HCEC 1CT (cell line): ENCODE measurements around the gene MYH9.
A peak's percentile ranks its signal among the peaks of the same experiment; 100 is the strongest.

Source experiments
- DNase-seq: peaks from one replicate; pipeline ENCODE4 v3.0.0-alpha.2; 2017

MYH9 gene

GRCh38 chr22:36344106-36344827, 43.5 kb downstream of the MYH9 start:
- no peak for DNase-seq

DNA sequence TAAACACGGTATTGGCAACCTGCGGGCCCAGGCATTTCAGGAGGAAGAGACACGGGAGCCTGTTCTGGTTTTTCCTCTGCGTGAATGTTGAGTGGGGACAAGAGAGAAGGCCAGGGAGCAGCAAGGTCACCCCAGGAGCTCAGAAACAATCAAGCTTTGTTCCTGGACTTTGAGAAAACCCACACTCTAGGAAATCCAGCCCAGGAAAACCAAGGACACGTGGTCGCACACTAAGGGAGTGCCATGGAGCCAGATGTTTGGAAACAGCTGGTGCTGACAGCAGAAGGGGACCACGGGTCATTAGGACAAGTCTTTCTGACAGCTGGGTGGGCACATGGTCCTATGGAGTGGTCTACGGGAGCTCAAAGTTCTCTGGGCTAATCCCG, 44.1 kb downstream of the MYH9 start:
- DNase-seq: no peak

GRCh38 chr22:36343070-36343719, 44.6 kb downstream of the MYH9 start:
- DNase-seq: no peak

DNA sequence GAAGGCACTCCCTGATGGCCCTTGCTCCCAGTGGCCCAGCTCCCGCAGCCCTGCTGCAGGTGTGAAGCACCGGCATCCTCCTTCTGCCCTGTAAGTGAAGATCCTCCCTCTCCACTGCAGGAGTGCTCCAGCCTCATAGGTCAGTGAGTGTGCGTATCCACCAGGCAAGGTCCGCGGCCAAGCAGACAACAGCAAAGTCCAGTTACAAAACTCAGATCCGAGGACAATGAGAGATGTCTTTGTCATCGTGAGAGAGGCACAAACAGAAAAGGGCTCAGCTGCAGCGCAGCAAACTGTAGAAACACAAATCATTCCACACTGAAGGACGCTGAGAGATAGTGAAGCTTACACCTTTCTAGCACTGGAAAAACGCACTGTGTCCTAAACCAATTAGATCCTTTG, 46.1 kb downstream of the MYH9 start:
- no peak for DNase-seq

DNA sequence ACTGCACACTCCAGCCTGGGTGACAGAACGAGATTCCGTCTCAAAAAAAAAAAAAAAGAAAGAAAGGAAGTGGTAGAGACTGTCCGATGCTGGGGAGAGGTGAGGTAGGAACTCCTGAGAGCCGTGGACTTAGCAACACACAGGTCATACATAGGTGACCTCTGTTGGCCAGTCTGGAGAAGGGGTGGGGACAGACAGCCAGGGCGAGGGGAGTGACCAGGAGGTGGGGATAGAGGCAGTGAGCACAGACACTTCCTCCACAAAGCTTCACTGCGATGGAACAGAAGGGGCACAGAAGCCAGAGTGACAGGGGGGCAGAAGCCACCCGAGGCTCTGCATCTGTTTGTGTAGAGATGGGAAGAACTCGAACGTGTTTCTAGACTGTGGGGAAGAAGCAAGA, 47.1 kb downstream of the MYH9 start:
- no peak for DNase-seq

- no peak for DNase-seq
Observed at GRCh38 chr22:36339171-36340065, 48.3 kb downstream of the MYH9 start.

DNA sequence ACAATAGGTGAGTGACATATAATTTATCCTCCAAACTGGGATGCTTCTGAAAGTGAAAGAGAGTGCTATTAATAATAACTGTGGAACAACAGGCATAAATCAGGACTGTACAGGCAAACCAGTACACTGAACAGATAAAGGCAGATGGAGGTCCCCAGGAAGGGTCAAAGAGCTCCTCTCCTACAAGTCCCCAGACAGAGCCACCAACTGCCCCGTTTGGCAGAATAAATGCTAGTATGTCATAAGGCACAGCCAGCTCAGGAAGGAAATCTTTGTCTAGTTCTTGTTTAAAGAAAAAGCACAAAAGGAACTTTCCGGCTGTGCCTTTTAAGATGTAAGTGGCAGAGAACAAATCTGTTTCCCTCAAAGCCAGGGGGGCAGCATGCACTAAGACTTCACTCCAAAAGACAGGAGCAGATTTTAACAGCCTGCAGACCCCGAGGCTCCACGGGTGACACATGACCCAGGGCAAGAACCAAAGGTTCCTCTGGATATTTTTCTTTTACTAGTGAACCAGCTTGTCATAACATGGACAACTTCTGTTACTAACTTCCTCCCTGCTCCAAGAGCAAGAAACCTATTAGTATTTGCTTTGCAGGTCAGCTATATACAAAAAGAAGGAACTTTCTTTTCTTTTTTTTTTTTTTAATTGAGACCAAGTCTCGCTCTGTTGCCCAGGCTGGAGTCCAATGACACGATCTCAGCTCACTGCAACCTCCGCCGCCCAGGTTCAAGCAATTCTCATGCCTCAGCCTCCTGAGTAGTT, 50.2 kb downstream of the MYH9 start:
- DNase-seq: no peak

DNA sequence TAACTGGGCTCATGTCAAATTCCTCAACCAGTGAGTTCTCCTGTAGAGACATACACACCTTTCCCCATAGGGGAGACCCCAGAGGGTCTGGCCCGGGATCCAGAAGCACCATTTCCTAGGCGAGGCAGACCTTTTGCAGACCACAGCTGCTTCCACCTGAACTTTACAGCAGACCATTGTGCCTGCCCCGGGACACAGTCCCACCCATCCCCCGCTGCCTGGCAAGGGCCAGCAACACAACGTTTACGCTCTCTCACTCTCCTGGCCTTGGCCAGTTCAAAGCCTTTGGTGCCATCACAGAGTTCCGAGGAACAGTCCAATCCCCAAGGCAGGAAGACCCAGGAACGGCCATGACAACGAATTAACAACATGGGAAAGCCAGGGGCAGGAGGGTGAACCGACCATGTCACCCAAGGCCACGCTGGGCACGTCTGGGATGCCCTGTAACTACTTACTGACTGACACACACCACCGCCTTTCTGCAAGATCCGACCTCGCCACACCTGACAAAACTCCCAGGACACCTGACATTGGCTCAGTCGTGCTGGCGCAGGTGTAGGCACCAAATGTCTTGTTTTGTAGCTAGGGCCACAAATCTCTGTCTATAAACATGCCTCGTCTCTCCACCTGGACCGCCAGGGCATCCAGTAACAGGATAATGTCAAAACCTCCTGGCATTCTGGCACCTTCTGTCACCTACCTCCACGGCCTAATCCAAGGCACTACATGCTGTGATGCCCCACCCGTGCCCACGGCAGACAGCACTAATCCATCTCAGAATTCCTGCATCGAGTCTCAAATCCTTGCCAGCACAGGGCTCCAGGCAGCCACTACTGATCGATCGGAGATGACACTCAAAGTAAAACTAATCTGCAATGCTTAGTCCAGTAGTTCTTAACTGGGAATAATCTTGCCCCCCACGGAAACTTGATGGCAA, 51.3 kb downstream of the MYH9 start:
- DNase-seq: no peak

DNA sequence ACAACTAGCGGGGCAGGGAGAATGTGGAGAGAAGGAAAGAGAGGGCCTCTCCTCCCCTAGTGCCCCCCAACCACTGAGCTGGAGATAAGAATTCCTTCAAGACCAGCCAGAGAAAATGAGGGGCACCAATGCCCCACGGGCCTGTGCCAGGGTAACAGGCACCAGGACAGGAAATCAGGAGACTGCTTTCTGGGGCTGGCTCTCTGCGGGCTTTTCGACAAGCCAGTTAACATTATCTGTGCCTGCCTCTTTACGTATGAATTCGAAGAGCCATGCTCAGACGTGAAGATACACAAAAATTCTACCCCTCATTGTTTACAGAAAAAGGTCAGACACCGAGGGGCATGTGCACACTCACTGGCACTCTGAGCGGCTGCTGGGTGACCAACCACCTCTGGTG, 52.1 kb downstream of the MYH9 start:
- DNase-seq: no peak

DNA sequence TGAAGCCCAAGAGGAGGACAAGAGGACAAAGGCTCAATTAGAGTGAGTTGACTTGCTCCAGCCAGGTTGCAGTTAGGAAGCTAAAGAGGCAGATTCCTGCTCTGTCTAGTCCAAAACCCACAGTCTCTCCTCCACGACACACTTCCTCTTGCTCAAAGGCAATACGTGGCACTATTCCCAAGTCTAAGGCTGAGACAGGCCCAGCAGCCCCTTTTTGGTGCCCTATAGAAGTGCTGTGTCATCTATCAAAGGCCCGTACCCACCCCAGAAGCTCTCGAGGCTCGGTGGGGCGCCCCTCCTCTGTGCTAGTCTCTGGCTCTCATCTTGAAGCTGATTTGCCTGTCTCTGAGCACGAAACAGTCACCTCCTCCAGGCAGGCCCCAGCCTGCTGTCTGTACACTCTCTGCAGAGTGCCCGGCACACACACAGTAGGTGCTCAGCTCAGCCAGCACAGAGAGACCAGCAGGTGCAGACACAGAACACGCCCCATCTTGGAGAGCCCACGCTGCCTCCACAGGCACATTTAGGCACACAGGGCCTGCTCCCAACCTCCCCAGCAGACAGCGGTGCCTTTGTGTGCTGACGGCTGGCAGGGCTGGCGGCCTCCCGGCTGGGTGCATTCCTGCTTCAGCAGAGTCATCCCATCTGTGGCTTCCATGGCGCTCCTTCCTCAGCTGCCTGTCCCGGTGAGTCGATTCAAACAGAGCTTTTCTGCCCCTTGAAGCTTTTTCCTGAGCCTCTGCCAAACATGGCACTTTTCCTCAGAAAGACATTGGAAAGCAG, 52.8 kb downstream of the MYH9 start:
- DNase-seq: peak; percentile 73

DNA sequence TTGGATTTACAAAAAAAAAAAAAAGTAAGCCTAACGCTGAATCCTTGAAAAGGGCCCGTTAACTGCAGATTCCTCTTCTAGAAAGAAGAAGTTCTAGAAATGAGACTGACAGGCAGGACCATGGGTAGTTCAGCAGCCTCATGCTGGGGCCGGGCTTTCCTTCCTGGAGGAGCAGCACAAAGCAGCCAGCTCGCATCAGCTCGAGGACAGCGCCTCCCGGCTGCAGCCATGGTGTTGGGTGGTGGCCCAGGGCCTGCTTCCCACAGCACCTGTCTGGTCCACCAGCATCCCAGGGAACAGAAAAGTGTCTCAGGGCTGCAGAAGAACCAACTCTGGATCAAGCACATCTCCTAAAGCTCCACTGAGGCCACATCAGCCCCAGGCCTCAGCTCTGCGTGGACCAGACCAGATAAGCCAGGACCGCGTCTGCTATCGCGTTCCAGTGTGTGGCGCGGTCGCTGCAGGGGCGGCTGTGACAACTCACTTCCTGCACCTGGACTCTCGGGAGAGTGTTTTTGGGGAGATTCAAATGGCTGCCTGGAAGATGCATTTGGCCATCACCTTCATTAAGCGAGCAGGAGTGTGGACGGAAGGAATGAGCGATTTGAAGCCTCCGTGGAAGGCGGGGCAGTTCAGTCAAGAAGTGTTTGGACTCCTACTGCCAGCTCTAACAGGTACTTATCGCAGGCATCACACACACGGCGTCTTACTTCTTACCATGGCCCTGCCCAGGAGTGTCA, 53.5 kb downstream of the MYH9 start:
- no peak for DNase-seq

DNA sequence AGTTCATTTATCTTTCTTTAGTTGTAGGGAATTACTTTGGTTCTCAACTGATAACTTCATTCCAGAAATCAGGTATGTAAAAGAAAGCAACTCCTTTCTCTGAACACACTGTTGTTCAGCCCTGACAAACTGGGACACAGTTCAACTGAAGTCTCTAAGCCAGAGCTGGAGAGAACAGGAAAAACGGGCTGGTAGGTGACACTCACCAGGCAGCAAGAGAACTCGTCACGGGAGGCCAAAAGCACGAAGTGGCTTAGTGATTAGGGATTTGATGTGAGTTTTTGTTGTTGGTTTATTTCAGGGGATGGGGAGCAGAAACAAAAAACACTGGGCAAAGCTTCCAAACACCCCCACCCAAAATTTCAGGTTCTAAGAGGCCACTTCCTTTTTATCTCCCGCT, 54.1 kb downstream of the MYH9 start:
- no peak for DNase-seq

DNA sequence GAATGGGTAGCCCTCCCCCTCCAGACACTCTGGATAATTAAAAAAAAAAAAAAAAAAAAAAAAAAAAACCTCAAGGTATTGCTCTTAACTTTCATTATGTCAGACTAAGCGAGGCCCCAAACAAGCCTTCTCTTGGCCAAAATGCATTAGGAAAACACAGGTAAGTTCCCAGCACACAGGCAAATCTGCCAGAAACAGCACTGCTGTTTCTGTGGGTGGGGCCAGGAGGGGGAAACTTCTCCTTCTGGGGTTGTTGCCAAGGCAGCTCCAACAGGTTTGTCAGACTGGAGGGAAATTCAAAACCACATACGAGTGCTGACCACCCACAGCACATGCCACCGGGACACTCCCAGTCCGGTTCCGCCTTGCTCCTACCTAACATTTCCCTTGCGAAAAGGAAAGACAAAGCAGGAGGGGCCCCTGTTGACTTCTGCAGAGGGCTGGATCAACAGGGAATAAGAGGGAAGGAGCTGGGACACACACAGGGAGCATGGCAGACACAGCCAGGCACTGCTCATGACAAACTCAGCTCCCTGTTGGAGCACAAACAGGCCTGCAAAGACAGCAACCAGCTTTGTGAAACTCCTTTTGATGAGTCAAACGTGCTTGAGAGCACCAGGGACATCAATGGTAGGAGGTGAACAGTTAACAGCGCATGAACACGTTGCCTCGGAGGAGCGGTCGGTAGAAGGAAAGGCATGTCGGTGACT, 55.0 kb downstream of the MYH9 start:
- peak; percentile 88 for DNase-seq

DNA sequence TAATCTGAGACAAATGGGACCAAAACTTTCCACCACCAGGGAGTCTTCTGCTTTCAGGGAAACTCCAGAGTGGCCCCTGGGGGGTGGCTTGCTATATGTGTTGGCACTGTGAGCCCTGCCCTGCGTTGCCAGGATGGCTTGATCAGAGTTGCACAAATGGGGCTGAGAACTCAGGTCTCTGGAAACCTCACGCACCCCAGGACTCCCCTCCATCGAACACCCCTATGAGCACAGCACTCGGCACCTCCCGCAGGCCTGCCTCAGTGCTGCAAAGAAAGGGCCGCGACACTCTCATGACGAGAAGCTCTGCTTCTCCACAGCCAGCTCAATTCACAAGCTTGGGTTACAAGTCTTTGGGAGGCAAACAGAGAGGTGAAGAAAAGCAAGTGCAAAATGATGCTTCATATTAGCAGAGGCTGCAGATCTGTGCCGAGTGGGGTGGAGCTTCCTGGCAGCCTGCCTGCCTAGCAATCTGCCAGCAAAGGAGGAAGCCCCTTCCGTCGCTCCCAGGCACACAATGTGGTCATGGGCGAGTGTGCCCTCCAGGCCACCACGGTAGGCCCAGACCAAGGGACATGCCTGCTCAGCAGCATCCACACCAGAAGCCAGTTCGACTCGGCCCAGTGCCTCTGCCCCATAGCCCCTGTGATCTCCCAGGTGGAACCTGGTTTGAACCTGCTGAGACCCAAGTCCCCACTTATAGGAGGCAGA, 55.7 kb downstream of the MYH9 start:
- peak; percentile 46 for DNase-seq

- peak; percentile 98 for DNase-seq
Observed at GRCh38 chr22:36331306-36331911, 56.4 kb downstream of the MYH9 start.

DNA sequence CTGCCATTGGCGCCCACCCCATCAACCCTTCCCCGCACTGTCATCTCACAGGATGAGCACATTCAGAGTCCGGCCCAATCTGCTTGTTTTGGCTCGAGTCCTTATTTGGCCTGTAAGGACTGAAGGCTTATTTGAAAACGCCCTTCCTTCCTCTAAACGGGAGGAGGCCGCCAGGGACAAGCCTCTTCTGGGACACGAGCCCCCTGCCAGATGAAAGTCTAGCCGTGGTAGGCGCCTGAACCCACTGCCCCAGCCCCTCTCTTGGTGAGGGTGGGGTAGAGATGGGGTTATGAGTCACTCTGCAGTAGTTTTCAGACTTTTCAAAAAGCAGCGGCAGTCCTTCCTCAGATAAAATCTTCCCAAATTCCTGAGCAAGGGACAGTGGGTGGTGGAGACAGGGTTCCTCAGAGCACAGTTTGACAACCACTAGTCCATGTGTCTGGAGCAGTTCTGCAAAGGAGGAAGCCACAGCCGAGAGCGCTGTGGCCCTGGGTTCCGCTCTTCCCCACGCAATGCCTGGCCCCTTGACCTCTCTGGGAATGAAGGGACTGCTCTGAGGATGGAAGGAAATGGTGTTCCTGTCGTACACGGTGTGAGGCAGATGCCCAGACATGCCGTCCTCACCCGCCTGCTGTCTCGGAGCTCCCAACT, 57.0 kb downstream of the MYH9 start:
- peak; percentile 80 for DNase-seq

GRCh38 chr22:36330127-36330526, 57.6 kb downstream of the MYH9 start:
- no peak for DNase-seq
